ENCODE data around the gene MFSD12.

Gene MFSD12

DNA sequence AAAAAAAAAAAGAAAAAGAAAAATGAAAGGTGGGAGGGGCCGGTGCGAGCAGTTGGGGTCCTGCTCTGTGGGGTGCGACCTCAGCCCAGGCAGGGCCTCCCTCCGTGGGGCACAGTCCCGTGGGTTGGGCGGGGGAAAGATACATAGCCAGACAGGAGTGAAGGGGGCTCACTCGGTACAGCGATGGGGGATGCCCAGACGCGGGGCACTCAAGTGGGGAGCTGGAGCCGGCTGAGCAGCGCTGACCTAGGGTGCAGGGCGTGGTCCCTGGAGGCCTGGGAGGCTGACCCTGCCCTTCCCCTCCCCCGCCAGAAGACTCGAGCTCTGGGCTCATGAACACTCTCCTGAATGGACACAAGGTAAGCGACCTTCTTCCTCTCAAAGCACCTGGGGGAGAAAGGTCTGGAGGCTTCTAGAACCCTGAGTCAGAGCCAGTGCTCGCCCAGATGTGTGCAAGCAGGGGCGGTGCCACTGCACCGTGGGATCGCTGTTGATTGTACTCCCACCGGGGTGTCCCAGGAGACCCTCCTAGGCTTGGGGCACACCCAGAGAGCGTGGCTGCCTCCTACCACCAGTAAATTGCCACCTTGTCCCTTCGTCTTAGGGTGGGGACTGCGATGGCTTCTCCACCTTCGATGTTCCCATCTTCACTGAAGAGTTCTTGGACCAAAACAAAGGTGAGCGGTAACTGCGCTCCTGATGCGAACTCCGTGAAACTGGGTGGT lies 18.7 kb upstream of the MFSD12 start:
- no peak overlapping the region for H3K4me3 ChIP-seq (ENCODE audit: low read depth, low read length)
- TF ChIP-seq, protein P1, sequence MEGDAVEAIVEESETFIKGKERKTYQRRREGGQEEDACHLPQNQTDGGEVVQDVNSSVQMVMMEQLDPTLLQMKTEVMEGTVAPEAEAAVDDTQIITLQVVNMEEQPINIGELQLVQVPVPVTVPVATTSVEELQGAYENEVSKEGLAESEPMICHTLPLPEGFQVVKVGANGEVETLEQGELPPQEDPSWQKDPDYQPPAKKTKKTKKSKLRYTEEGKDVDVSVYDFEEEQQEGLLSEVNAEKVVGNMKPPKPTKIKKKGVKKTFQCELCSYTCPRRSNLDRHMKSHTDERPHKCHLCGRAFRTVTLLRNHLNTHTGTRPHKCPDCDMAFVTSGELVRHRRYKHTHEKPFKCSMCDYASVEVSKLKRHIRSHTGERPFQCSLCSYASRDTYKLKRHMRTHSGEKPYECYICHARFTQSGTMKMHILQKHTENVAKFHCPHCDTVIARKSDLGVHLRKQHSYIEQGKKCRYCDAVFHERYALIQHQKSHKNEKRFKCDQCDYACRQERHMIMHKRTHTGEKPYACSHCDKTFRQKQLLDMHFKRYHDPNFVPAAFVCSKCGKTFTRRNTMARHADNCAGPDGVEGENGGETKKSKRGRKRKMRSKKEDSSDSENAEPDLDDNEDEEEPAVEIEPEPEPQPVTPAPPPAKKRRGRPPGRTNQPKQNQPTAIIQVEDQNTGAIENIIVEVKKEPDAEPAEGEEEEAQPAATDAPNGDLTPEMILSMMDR (IDR thresholded peaks at IDR 0.05; ENCODE audit: low read depth, low read length) = no peak

DNA sequence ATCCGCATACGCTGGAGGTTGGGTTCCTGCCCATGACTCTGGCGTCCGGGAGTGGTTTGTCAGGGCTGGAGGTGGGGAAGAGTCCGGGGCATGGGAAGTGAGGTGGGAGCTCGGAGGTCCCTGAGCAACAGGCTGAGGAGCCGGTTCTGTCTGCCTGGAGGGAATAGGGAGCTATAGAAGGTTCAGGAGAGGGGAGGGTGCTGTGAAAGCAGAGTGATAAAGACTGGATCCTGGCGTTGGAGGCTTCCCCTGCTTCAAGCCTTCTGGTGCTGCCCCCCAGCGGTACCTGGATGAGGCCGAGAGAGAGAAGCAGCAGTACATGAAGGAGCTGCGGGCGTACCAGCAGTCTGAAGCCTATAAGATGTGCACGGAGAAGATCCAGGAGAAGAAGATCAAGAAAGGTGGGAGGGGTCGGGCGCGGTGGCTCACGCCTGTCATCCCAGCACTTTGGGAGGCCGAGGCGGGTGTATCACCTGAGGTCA lies 17.9 kb upstream of the MFSD12 start:
- TF ChIP-seq, protein P1 (IDR thresholded peaks at IDR 0.05; ENCODE audit: low read depth, low read length) = no peak
- no peak overlapping the region for H3K4me3 ChIP-seq (ENCODE audit: low read depth, low read length)

DNA sequence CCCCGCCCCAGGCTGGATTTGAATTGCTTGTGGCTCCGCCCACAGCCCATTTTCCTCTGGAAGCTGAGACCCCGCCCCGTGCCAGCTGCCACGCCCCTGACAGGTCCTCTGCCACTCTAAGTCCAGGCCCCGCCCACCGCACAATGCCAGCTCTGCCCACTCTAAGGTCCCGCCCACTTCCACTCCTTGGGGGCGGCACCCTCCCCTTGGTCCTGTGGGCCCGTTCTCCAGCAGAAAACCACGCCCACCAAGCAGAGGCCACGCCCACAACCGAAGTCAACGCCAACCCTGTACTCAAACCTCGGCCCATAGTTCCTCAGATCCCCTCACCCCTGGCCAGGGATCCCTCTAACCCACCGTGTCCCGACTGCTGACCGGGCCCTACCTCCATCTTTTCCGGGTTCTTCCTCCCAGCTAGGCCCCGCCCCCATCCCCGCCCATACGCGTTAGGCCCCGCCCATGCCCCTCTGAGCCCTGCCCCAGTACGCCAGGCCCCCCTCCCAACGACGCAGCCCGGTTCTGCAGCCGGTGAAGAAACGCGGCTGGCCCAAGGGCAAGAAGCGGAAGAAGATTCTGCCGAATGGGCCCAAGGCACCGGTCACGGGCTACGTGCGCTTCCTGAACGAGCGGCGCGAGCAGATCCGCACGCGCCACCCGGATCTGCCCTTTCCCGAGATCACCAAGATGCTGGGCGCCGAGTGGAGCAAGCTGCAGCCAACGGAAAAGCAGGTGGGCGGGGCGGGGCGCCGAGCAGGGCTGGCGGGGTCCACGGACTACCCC lies 16.7 kb upstream of the MFSD12 start:
- TF ChIP-seq, protein P1 (IDR thresholded peaks at IDR 0.05; ENCODE audit: low read depth, low read length) = no peak
- peak overlapping the region; percentile 91 for H3K4me3 ChIP-seq (ENCODE audit: low read depth, low read length)

DNA sequence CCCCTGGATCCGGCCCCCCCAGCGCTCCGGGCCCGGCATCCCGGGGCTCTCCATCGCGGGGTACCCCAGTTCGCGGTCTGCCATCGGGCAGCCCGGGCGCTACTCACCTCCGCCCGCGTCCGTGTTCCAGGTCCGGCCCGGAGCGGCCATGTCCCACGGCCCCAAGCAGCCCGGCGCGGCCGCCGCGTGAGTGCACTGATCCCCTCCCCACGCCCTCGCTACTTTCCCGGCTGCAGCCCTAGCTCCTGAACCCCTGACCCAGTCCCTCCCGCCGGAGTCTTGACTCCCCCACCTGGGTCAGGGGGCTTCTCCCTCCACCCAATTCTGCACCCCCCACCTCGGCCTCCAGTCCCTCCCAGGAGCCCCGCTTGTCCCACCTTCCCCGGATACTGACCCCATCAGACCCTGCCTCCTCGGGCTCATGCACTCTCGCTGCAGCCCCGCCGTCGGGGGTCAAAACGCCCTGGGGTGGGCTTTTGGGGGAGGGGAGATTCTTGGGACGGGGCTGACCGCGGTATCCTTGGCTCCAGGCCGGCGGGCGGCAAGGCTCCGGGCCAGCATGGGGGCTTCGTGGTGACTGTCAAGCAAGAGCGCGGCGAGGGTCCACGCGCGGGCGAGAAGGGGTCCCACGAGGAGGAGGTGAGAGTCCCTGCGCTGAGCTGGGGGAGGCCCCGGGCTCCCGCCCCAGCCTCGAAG lies 15.9 kb upstream of the MFSD12 start:
- peak overlapping the region; percentile 91 for H3K4me3 ChIP-seq (ENCODE audit: low read depth, low read length)
- TF ChIP-seq, protein P1 (IDR thresholded peaks at IDR 0.05; ENCODE audit: low read depth, low read length) = no peak

DNA sequence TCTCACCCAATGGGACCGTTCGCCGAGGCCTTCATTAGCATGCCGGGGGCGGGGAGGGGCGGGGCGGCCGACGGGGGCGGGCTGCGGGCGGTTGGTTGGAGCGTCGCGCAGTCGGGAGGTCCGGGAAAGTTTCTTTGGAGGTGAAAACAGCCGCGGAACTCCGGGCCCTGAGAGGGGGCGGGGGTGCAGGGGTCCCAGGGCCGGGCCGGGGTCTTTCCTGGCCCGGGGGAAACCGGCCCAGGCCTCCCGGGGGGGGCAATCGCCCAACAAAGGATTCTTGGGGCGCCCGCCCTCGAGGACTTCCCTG lies 15.4 kb upstream of the MFSD12 start, which contains the start of gene HMG20B:
Gene HMG20B, plus strand, starts transcription at position 90 of the 307 bp plus-strand sequence. CDS start 366 bp downstream, outside the sequence.
- TF ChIP-seq, protein P1 (IDR thresholded peaks at IDR 0.05; ENCODE audit: low read depth, low read length) = no peak
- peak within 1 kb of the TSS; percentile 91 for H3K4me3 ChIP-seq (ENCODE audit: low read depth, low read length)

DNA sequence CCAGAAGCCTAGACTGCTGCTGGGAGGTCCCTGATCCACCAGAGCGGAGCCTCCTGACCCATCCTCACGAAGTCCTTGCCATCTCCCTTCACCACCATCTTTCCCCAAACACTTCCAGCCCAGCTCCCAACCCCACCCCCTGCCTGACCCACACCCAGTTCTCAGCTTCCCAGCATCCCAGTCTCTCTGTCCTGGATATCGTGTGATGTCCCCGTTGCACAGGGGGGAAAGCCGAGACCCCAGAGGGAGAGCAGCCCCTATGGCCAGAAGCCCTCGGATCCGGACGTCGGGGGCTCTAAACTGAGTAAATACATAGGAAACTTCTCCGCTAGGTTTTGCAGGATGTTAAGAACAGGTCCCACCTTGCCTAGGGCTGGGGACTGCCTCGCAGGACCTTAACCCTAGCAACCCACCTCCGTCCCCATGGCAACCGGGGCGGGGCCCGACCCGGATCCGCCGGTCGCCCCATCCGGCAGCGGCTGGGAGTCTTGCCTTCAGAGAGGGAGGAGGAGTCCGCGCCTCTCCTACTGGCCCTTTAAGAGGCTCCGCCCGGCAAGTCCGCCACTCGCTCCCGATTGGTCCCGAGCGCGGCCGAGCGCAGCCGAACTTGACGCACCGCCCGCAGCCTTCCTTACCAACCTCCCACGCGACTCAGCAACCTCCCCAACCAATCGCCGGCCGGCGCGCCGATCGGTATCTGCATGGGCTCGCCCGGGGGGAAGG lies 14.9 kb upstream of the MFSD12 start:
- TF ChIP-seq, protein P1 (IDR thresholded peaks at IDR 0.05; ENCODE audit: low read depth, low read length) = no peak
- peak overlapping the region; percentile 68 for H3K4me3 ChIP-seq (ENCODE audit: low read depth, low read length)

Data from WI38 (cell line).